ENCODE results near the gene RBPMS2.

The RBPMS2 gene

DNA sequence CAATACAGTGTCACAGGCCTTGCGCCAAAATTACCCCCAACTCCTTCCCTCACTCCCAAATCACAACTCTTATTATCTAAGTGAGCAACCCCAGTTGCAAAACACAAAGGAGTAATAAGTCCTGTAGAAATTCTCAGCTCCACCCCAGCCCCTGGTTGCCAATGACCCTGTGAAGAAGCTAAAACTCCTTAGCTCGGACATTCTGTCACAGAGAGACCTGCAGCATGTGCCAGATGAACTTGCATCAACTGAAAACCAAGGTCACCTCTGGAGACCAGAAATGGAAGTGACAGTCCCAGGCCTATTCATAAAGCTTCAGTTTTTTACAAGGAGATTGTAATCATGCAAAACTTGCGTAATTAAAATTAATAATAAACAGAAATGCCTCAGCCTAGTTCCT is 55.2 kb downstream of the RBPMS2 start:
- no peak for DNase-seq (ENCODE audit: low read depth)

DNA sequence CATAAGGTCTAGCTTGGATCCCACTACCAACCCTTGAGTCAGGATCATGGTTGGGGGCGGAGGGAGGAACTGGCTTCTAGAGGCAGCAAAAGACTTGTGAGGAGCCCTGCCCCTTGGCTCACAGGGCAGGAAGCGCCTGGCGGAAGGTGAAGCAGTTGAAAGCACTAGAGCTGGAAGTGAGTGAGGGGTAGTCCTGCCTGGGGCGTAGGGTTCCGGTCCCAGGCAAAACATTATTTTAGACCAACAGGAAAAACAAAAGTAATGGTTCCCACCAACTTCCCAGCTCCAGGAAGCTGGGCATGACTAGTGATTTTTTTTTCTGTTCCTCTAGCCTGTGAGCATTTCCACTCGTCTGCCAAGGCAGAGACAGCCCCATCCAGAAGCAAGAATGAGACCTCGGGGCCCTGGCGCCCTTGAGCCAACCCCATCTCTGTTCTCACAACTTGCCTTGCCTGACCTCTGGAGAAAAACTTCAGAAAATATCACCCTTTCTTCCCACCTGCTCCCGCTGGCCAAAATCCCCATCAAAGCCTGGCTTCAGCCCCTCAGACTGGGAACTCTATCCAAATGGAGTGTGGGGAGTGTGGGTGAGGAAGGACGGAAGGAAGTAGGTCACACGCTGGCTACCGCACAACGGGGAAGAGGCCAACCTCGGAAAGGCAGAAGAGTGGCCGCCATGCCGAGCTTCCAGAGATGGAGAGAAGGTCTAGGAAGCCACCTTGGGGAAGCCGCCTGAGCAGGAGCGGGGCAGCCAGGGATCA is 57.5 kb downstream of the RBPMS2 start:
- DNase-seq (ENCODE audit: low read depth): no peak

DNA sequence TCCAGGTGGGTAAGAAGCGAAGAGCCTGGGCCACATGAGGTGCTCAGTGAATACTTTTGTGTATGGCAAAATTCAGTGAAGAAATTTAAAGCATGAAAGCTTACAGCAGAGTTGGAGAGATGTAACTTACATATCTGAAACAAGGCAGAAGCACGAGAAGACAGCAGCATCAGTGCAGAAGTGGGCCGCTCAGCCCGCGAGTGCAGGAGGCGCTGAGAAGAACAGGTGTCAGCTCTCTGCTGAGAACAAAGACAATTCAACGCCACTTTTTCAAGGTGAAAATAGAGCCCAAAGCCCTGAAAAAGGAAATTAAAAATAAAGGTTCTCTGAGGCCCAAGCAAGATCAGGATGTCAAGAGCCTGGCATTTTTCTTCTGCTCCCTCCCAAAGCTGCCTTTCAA is 58.3 kb downstream of the RBPMS2 start:
- no peak for DNase-seq (ENCODE audit: low read depth)

DNA sequence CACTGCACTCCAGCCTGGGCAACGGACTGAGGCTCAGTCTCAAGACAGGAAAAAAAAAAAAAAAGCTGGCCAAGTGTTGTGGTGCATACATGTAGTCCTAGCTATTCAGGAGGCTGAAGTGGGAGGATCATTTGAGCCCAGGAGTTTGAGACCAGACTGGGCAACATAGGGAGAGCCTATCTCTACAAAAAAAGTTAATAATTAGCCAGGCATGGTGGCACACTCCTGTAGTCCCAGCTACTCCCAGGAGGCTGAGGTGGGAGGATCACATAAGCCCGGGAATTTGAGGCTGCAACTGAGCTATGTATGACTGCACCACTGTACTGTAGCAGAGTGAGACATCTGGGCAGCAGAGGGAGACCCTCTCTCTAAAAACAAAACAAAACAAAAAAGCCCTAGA is 58.9 kb downstream of the RBPMS2 start:
- no peak for DNase-seq (ENCODE audit: low read depth)

DNA sequence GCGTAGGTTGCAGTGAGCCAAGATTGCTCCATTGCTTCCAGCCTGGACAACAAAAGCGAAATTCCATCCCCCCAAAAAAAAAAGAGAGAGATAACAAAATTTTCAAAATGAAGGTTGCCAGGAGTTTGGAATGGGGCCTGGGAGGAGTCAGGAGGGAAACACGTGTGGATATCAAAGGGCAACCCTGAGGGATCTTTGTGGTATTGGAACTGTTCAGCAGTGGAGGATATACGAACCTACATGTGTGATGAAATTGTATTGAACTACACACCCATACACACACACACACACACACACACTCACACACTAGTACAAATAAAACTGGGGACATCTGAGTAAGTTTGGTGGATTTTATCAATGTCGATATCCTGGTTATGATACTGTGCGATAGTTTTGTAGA is 61.8 kb downstream of the RBPMS2 start:
- no peak for DNase-seq (ENCODE audit: low read depth)

DNA sequence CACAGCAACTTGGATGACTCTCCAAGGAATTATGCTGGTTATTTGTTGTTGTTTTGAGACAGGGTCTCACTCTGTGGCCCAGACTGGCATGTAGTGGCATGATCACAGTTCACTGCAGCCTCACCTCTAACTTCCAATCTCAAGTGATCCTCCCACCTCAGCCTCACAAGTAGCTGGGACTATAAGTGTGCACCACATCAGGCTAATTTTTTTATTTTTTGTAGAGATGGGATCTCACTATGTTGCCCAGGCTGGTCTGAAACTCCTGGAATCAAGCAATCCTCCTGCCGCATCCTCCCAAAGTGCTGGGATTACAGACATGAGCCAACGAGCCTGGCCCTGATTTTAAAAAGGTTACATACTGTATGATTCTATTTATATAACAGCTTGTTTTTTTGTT is 63.0 kb downstream of the RBPMS2 start:
- DNase-seq (ENCODE audit: low read depth): no peak

DNA sequence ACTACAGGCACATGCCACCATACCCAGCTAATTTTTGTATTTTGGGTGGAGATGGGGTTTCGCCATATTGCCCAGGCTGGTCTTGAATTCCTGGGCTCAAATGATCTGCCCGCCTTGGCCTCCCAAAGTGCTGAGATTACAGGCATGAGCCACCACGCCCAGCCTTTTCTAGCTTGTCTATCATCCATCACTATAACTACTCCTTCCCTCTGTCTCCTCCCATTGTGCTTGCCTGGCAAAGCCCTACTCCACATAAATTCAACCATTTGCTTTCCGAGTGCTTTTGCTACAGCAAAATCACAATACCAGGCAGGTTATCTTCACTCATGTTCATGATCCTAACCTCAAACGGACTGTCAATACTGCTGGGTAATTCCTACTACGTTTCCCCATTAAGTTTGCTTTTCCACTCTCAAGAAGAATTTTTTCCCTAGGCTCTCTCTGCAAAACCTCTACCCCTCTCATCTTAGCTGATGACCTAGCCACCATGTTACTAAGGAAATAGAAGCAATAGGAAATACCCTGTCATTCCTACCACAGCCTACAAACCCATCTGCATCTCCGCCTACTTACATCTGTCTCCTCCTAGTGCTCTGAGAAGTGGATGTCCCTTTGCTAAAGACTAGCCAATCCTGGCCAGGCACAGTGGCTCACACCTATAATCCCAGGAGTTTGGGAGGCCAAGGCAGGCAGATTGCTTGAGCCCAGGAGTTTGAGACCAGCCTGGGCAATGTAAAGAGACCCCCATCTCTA is 64.5 kb downstream of the RBPMS2 start:
- no peak for DNase-seq (ENCODE audit: low read depth)

DNA sequence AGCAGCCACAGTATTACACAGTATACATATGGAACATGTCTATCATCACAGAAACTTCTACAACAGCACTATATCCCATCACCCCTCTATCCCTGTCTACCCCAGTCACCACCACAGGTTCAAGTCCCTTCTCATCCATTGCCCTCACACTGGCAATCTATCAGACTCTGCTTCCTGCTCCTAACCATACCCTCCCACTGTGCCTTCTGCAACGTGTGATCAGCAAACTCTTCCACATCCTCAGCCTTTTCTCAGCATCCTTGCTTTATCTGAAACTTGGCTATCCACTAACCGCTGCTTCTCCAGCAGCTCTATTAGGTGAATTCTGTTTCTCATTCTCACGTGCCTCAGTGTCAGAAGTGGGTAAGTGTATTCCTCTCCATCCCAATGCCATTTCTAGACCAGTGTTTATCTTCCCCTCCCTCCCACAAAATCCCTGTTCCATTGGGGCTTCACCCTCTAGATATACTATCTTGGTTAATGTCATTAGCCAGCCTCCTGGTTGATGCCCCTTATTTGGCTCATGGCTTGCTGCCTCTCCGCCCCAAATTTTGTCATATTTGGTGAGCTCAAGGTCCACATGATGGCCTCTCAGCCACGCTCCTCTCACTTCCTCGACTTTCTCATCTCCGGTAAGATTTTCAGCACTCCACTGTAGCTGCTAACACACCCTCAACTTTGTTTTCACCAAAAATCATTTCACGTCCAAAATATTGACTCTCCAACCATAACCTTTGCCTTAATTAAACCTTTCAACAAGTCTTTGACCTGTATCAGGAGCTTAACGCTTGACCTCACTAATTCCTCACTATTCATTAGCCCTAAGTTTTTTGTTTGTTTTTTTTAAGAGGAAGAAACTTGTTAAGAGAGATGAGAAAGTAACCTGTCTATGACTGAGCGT is 69.1 kb downstream of the RBPMS2 start:
- DNase-seq (ENCODE audit: low read depth): no peak

DNA sequence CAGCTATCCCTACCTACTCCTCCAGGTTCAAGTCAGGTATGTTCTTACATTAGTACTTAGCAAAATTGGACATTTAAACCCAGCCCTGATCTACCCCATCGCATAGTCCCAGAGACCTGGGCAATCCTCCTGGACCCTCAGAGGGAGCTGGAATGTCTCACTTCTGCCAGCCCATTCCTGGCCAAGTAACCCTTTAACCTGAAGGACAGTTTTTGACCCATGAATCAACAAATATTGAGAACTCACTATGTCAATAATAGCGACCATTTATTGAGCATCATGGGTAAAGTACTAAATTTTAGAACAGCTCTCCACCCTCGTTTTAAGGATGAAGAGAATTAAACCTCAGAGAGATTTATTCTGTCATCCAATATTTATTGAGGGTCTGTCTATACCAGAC is 70.4 kb downstream of the RBPMS2 start:
- no peak for DNase-seq (ENCODE audit: low read depth)

DNA sequence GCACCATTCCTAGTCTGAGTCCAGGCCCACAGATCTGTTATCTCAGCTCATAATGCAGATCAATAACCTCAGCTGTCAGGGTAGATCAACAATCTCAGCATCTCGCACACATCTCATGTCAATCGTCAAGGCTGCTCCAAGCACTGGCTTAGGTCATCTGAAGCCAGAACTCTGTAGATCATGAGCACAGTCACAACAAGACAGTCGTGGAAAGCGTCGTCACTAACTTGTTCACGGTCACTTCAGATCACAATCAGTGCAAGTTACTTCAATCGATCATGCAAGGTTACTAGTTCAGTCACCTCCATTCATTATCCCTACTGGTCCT is 71.8 kb downstream of the RBPMS2 start:
- no peak for DNase-seq (ENCODE audit: low read depth)

DNA sequence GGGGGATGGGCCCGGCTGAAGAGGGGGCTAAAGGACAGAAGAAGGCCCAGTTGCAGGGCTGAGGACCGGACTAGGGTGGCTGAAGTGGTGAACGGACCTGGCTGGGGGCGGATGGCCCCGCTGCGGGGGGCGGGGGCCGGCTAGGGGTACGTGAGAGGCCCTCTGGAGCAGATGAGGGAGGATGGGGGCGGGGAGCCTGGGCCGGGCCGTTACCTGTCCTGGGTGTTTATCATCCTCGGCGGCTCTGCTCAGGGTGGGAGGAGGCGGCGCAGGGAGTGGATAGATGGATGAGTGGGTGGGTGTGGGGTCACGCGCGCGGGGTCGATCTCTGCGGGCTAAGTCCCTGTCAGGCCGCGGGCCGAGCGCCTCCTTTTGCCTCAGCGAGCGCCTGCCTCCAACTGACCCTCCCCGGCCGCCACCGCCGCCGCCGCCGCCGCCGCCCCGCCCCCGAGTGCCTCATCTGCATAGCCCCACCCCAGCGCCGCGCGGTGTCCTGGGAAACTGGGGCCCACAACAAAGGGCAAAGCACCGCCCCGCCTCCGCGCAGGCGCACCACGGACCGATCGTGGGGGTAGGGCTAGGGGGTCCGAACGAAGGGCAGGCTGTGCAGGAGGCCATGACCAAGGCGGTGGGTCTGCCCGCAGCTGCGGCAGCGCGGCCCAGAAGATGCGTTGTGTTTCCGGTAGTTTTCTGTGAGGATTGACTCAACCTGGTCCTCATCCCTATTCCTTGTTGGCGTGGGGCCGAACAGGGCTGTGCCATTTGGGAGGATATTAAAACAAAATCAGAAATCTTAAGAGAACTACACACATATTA is 72.4 kb downstream of the RBPMS2 start:
- DNase-seq (ENCODE audit: low read depth): peak; percentile 89

DNA sequence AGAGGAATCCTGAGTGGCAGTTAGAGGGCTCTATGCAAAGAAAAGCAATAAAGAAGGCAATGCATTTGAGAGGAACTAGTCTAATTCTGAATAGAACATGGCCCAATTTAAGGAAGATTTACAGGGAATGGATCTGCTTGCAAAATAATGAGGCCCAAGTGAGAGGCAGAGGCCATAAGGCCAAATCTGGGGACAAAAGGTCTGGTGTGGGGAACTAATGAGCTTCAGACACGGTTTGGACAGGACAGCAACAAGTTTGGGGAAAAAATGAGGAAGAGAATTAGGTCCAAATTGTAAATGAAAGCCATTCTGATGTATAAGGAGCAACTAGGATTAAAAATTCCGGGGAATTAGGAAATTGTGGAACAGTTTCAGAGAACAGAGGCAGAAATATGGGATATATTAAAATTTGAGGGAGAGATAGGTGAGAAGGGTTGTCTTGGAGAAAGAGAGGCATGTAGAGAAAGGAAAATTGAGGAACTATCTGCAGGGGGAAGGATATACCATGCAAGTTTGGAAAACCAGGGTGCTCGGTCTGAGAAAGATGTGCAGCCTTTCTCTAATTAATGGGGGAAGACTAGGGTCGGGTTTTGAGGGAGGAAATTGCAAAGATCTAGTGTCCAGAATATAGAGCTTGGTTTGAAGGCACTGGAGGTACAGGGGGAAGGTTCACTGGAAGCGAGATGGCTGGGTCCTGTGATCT is 73.8 kb downstream of the RBPMS2 start:
- no peak for DNase-seq (ENCODE audit: low read depth)

DNA sequence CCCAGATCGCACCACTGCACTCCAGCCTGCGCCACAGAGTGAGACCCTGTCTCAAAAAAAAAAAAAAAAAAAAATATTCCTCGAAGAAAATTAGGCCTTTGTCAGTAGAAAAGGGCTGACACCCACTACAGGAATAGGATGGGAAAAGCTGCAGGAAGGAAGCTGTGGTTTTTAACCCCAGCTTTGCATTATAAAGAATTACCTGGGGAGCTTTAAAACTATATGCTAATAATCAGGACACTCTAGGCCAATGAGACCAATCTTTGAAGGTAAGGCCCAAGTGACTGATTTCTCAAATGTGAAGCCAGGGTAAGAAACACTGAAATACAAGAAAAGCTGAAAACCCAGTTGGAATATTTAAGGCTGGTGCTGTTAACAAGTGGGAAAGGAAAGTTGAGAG is 74.3 kb downstream of the RBPMS2 start:
- no peak for DNase-seq (ENCODE audit: low read depth)

DNA sequence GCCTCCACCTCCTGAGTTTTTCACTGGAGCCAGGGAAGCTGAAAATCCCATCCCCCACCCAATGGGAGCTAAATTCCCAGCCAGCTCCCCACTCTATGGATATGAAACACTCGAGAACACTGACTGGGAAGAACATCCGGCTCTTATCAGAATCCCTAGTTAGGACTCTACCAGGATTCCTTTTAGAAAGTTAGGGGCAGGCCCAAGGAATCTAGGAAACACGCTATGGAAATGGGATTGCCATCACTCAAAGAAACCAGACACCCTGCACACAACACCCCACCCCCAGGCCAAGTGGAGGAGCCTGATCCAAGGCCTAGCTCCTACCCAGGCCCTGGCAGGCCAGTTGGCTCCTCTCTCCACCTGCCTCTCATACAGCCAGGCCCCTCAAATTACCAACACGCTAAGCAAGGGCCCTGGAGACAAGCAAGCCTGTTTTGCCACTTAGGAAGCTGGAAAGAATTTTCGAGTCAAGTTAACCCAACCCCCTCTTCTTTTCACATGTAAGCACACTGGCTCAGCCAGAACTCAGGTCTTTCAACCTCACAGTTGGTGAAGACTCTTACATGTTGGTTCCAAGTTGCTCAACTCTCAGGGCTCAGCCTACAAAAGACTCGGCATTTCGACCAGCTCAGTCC is 75.5 kb downstream of the RBPMS2 start:
- peak; percentile 17 for DNase-seq (ENCODE audit: low read depth)

DNA sequence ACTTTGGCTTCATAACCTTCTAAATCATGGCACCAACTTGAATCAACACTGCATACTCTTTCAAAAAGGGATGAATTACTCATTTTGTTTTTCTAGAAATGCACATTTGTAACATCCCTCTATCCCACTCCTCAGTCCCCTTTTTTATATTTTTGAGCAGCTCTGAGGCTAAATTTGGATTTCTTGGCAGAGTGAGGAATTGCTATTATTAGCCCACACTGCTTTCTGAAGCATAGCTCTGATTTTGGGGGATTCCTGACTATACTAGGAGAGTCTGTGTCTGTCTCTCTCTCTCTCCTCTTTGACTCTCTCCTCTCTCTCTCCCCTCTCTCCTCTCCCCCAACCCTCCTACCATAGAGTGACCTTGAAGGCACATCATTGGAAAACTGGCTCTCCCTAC is 76.6 kb downstream of the RBPMS2 start:
- DNase-seq (ENCODE audit: low read depth): no peak

DNA sequence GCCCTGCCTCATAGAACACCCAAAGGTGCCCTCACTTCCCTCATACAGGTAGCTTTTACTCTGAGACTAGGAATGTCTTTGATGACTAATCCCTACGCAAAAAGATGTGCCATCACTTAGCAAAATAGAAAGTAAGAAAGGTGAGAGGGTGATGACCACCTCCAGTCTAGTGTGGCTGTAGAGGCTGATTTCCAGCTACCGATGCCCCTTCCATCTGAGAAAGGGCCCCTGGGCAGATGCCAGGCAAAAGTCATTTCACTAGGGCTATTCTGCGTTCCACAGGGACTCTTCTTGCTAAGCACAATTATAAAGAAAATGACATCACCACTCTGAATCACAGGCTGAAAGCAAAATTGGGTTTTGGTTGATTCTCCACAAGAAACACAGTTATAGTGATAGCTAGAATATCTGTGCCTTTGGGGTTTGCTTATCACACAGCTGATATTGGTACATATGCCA is 77.4 kb downstream of the RBPMS2 start:
- no peak for DNase-seq (ENCODE audit: low read depth)

DNA sequence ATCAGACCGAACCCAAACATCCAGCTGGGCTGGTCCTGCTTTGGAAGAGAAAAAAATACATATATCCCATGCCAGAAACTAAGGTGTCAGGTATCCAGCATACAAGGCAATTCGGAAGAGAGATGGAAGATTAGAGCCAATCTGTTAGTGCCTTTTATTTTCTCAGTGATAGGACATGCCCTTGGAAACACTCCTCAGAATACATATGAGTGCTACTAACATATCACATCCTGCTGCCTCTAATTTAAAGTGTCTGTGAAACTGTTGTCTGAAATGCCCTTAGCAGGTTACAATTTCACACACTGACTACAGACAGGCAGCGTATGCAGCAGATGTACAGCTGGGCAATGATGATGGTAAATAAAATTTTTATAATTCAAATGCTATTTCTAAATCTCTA is 78.9 kb downstream of the RBPMS2 start:
- no peak for DNase-seq (ENCODE audit: low read depth)

DNA sequence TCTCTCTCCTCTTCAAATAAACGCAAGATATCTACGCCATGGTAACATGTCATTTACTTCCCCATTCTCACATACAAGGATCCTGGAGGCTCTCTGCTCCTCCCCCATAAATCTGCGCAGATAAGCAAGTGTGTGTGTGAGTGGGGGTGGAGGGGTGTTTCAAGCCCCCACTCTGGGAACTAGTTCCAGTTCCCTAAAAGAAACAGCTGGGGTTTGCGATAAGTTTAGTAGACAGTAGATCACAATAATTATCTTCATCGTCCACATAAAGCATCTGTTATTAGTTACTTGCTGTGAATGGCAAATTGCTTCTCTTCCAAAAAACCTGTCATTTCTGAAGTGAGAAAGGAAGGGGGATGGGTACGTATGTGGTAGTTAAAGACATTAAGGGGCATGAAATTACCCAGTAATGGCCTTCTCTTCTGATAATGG is 79.8 kb downstream of the RBPMS2 start:
- DNase-seq (ENCODE audit: low read depth): no peak

DNA sequence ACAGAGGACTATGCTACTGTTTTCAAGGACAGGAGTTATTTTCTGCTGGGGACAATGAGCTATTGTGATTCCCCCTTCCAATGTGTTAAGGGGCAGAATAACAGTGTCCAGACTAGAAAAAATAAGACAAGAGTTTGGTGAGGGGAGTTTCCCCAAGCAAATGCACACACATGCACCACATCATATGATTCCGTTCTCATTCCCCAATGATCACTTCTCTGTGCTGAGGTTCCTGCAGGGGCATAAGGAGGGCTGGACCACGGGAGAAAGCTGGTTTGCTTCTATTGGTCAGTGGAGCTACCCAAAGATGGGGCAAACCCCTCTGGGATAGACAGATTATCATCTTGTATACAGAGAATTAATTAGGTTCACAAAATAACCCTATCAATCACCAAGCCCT is 80.6 kb downstream of the RBPMS2 start:
- DNase-seq (ENCODE audit: low read depth): no peak

DNA sequence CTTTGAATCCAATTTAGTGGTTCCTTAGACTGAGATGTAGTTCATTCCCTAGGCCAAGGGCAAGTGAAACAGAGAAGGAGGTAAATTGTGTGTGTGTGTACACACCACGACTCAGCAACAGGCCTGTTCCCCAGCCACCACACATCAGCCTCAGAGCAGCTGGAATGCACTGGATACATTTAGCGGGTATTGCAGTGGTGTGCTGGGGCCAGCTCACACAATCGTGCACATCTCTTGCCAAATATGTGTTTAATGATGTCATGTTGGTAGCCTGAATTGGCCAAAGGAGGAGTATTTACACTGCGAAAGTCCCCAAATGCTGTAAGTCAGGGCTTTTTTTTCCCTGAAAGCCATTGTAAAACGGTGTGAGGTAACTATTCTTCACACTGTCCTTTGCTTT is 82.3 kb downstream of the RBPMS2 start:
- DNase-seq (ENCODE audit: low read depth): peak; percentile 93
